Fibroblast of lung (primary cell): Measurements from ENCODE around the gene TUBD1.

Source experiments
- EZH2 ChIP-seq: IDR thresholded peaks from 2 replicates; pipeline ENCODE4 v1.5.1; 2012; ENCODE audit warnings: low read length, control low read depth, mild to moderate bottlenecking; ENCODE audit errors: missing control alignments
- TF ChIP-seq, protein P1 (sequence below), 2 donors: IDR thresholded peaks in 1 of 2; conservative IDR thresholded peaks in 1 of 2; 1 replicate in 1 of 2; 2 replicates in 1 of 2; pipeline ENCODE4 v1.5.1; 2011 to 2012; ENCODE audit warnings: low read length in 2 of 2, control low read depth in 1 of 2, inconsistent platforms in 1 of 2, low read depth in 1 of 2, mild to moderate bottlenecking in 1 of 2

DNA sequence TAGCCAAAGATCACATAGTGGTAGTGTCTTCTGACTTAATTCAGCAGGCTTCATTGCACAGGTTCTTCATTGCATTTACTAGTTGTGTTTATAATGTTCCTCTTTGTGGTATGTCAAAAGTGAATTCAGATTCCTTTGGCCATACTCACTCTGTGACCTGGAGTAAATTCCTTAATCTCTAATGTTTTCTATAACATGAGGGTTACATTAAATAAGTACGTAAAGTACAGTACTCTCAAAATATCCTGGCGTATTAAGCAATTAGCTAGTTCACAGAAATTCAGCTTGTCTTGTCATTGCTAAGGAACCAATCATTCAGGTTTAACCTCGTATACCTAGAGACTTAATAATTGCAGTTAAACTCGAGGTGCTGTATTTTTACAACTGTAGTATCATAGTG is 4.3 kb upstream of the TUBD1 start:
- TF ChIP-seq, protein P1, sequence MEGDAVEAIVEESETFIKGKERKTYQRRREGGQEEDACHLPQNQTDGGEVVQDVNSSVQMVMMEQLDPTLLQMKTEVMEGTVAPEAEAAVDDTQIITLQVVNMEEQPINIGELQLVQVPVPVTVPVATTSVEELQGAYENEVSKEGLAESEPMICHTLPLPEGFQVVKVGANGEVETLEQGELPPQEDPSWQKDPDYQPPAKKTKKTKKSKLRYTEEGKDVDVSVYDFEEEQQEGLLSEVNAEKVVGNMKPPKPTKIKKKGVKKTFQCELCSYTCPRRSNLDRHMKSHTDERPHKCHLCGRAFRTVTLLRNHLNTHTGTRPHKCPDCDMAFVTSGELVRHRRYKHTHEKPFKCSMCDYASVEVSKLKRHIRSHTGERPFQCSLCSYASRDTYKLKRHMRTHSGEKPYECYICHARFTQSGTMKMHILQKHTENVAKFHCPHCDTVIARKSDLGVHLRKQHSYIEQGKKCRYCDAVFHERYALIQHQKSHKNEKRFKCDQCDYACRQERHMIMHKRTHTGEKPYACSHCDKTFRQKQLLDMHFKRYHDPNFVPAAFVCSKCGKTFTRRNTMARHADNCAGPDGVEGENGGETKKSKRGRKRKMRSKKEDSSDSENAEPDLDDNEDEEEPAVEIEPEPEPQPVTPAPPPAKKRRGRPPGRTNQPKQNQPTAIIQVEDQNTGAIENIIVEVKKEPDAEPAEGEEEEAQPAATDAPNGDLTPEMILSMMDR (conservative IDR thresholded peaks at IDR 0.05 in 1 of 2, IDR thresholded peaks at IDR 0.05 in 1 of 2; ENCODE audit: low read depth in 1 of 2, low read length in 2 of 2) = no peak
- TF ChIP-seq EZH2 = no peak
